Tibial nerve (tissue), 4 donors: Measurements from ENCODE around the gene TMEM245. TPM values are rescaled to one million over a fixed set of nuclear protein-coding genes. Genes with fewer than 3 reads are reported as not detected.
"Not testable (repeated sequence)": the region's sequence is repeated elsewhere in the genome, so short reads cannot be mapped to it uniquely, and the experiment has no call there.

Experiments
- DNase-seq, 2 donors: peaks; one replicate each; pipeline ENCODE4 v3.0.0-alpha.2; 2019; ENCODE audit warnings: low spot score in 2 of 2
- H3K27ac ChIP-seq, 4 donors: fragments of 200-600 bp; sonication (generic) in 3 of 4; one replicate each; pipeline ENCODE4 v1.5.1; 2017 to 2019; ENCODE audit warnings: mild to moderate bottlenecking in 1 of 4
- H3K27me3 ChIP-seq, 2 donors: fragments of 200-600 bp; sonication (generic) in 1 of 2; one replicate each; pipeline versions ENCODE4 v1.5.1 to v1.6.0; 2017 to 2019
- H3K36me3 ChIP-seq, 3 donors: fragments of 200-600 bp; sonication (generic); one replicate each; pipeline ENCODE4 v1.5.1; 2018 to 2019
- H3K4me1 ChIP-seq, 4 donors: fragments of 200-600 bp; sonication (generic) in 3 of 4; one replicate each; pipeline ENCODE4 v1.5.1; 2017 to 2019
- H3K4me3 ChIP-seq, 4 donors: fragments of 200-600 bp; sonication (generic) in 3 of 4; one replicate each; pipeline ENCODE4 v1.5.1; 2017 to 2019; ENCODE audit warnings: mild to moderate bottlenecking in 1 of 4, moderate library complexity in 1 of 4
- H3K9me3 ChIP-seq, 4 donors: fragments of 200-600 bp; sonication (generic) in 3 of 4; one replicate each; pipeline ENCODE4 v1.5.1; 2017 to 2019
- EP300 ChIP-seq, 2 donors: sonication (generic); formaldehyde crosslinking; IDR thresholded peaks; one replicate each; pipeline ENCODE4 v1.6.1; 2017; ENCODE audit warnings: antibody characterized with exemption in 2 of 2, mild to moderate bottlenecking in 1 of 2
- POLR2A ChIP-seq, 2 donors: fragments of 450-650 bp; IDR thresholded peaks; one replicate each; pipeline ENCODE4 v1.6.1; 2017; ENCODE audit warnings: antibody characterized with exemption in 2 of 2, mild to moderate bottlenecking in 2 of 2, moderate library complexity in 2 of 2
- WGBS, 2 donors: methylation state at CpG; one replicate each; pipeline ENCODE4 v1.1.5; 2018; 5-methylcytosine and 5-hydroxymethylcytosine counted together
- total RNA-seq, 4 donors: library from RNA; depleted of rRNA; stranded (reverse); fragments of >200 nt; gene quantifications; one replicate each; pipeline ENCODE4 v1.1.0, GENCODE V29; 2016
- TF ChIP-seq, protein P1 (sequence below), 5 experiments: fragments of 200-600 bp in 3 of 5; fragments of 450-650 bp in 2 of 5; sonication (generic) in 3 of 5; IDR thresholded peaks; one replicate each; pipeline ENCODE4 v1.5.1; 2016 to 2019; ENCODE audit warnings: antibody characterized with exemption in 5 of 5, mild to moderate bottlenecking in 3 of 5, moderate library complexity in 2 of 5

TMEM245 gene
- total RNA-seq, 4 donors from 2014 or later, result 51.6 to 100 (median 89.5) TPM

DNA sequence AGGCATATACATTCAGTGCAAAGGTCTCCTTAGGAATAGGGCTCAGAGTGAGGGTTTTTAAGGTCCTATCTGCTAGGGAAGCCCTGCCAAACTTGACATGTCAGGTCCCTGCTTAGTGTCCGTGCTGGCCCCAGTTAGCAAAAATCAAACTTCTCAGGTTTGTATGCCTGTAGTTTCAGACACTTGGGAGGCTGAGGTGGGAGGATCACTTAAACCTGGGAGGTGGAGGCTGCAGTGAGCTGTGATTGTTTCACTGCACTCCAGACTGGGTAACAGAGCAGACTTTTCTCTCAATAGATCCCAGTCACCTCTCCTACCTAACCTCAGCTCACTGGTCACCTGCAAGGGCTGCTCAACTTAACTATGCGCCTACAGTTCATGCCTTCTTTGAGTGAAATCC, 18.7 kb upstream of the TMEM245 start:
- H3K27ac ChIP-seq, result no peak overlapping the region
- H3K4me1 ChIP-seq, result no peaks in the 10 kb centered on the region
- WGBS, 2 donors, result 92 to 98% methylated on average over 2 of the region's 2 CpGs
- no peaks in the 10 kb centered on the region for H3K27me3 ChIP-seq
- H3K9me3 ChIP-seq, result no peaks in the 10 kb centered on the region
- DNase-seq, result no peak
- no peak overlapping the region for H3K4me3 ChIP-seq
- TF ChIP-seq, protein P1, sequence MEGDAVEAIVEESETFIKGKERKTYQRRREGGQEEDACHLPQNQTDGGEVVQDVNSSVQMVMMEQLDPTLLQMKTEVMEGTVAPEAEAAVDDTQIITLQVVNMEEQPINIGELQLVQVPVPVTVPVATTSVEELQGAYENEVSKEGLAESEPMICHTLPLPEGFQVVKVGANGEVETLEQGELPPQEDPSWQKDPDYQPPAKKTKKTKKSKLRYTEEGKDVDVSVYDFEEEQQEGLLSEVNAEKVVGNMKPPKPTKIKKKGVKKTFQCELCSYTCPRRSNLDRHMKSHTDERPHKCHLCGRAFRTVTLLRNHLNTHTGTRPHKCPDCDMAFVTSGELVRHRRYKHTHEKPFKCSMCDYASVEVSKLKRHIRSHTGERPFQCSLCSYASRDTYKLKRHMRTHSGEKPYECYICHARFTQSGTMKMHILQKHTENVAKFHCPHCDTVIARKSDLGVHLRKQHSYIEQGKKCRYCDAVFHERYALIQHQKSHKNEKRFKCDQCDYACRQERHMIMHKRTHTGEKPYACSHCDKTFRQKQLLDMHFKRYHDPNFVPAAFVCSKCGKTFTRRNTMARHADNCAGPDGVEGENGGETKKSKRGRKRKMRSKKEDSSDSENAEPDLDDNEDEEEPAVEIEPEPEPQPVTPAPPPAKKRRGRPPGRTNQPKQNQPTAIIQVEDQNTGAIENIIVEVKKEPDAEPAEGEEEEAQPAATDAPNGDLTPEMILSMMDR (IDR thresholded peaks at IDR 0.05), result no peak
- no peak for TF ChIP-seq POLR2A (IDR thresholded peaks at IDR 0.05)
- TF ChIP-seq EP300 (IDR thresholded peaks at IDR 0.05), result no peak
- no peaks in the 10 kb centered on the region for H3K36me3 ChIP-seq

- peaks cover 0 to 8% (median 0%) of the 10 kb centered on the region in 4 donors for H3K4me1 ChIP-seq
- no peaks in the 10 kb centered on the region for H3K9me3 ChIP-seq
- no peaks in the 10 kb centered on the region for H3K27me3 ChIP-seq
- 83 to 92% methylated on average over 1 of the region's 1 CpG for WGBS, 2 donors
- no peak overlapping the region for H3K4me3 ChIP-seq
- no peak for DNase-seq
- TF ChIP-seq, protein P1 (IDR thresholded peaks at IDR 0.05), result no peak
- TF ChIP-seq POLR2A (IDR thresholded peaks at IDR 0.05) (no peak), EP300 (IDR thresholded peaks at IDR 0.05) (no peak)
- no peak overlapping the region for H3K27ac ChIP-seq
- no peaks in the 10 kb centered on the region for H3K36me3 ChIP-seq
Observed at GRCh38 chr9:109134167-109134578, 14.4 kb upstream of the TMEM245 start.

DNA sequence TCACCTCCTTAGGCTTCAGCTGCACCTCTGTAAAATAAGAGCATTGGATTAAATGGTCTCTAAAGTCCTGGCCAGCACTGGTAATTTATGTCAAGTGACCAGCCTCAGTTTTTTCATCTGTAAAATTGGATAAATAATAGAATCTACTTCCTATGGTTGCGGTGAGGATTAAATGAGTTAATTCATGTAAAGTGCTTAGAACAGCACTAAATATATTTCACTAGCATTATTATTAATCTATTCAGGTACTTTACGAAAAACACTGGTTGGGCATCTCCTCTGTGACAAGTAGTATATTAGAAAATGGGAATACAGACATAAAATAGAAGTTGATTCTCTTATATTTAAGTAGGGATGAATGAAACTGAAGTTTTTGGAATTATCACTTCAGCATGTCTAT, 13.8 kb upstream of the TMEM245 start:
- Histone ChIP-seq H3K9me3 (no peaks in the 10 kb centered on the region), H3K27ac (no peak overlapping the region), H3K27me3 (no peaks in the 10 kb centered on the region), H3K4me1 (peaks cover 0 to 8% (median 0%) of the 10 kb centered on the region in 4 donors), H3K4me3 (no peak overlapping the region), H3K36me3 (no peaks in the 10 kb centered on the region)
- WGBS, 2 donors, result 90 to 95% methylated on average over 2 of the region's 2 CpGs
- no peak for TF ChIP-seq EP300 (IDR thresholded peaks at IDR 0.05)
- TF ChIP-seq POLR2A (IDR thresholded peaks at IDR 0.05), result no peak
- TF ChIP-seq, protein P1 (IDR thresholded peaks at IDR 0.05), result no peak
- no peak for DNase-seq

- no peak overlapping the region for H3K4me3 ChIP-seq
- H3K9me3 ChIP-seq, result no peaks in the 10 kb centered on the region
- no peak overlapping the region for H3K27ac ChIP-seq
- WGBS, 2 donors, result 29 to 38% methylated on average over 2 of the region's 2 CpGs
- no peak for DNase-seq
- H3K36me3 ChIP-seq, result no peaks in the 10 kb centered on the region
- no peaks in the 10 kb centered on the region for H3K27me3 ChIP-seq
- TF ChIP-seq POLR2A (IDR thresholded peaks at IDR 0.05) (no peak), EP300 (IDR thresholded peaks at IDR 0.05) (no peak)
- TF ChIP-seq, protein P1 (IDR thresholded peaks at IDR 0.05), result no peak
- H3K4me1 ChIP-seq, result peaks cover 0 to 8% (median 0%) of the 10 kb centered on the region in 4 donors
Observed at GRCh38 chr9:109132567-109133021, 12.8 kb upstream of the TMEM245 start.

DNA sequence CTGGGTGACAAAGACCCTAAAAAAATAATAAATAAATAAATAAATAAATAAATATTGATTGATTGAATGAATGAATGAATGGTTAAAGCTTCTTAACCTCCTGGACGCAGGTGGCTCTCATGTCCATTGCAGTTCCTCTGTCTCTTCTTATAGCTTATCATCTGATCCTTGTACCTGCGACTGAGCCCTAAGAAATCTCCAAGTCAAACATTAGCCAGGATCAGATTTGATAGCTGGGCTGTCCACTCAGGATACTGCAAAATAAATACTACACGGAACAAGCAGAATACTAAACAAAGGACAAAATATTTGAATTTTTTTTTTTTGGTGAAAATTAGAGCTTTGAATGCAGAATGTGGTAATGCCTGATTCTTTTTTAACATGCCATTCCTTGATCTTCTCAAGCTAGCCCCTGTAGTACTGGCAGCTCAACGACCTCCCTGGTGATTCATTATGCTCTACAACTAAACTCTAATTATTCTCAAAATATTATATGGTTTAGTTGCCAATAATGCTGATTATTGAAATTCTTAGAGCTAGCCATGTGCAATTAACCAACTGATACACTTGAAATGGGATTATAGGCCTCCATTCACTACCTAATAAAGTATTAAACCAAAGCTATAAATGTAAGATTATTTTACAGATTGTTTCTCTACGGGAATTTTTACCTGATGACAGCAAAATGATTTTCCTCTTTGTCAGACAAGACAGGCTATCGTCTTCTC, 9.9 kb upstream of the TMEM245 start:
- no peak for TF ChIP-seq EP300 (IDR thresholded peaks at IDR 0.05)
- H3K27me3 ChIP-seq, result no peaks in the 10 kb centered on the region
- 77 to 87% methylated on average over 6 of the region's 6 CpGs for WGBS, 2 donors
- DNase-seq, result no peak
- H3K4me3 ChIP-seq, result no peak overlapping the region
- H3K36me3 ChIP-seq, result no peaks in the 10 kb centered on the region
- peaks cover 0 to 8% (median 0%) of the 10 kb centered on the region in 4 donors for H3K4me1 ChIP-seq
- H3K9me3 ChIP-seq, result no peaks in the 10 kb centered on the region
- no peak overlapping the region for H3K27ac ChIP-seq

DNA sequence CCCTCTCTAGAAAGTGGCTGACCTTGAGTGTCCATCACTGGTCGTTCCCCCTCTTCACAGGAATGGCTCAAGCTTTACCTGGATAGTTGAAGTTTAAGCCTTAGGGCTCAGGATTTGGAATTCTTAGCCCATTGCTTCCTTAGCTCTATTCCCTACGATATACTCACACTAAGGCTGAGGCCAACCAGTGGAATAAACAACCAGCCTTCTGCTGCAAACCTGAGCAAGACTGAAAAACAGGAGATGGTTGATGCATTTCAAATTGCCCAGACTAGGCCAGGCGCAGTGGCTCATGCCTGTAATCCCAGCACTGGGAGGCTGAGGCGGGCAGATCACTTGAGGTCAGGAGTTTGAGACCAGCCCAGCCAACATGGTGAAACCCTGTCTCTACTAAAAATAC, 6.9 kb upstream of the TMEM245 start:
- H3K27ac ChIP-seq, H3K9me3 ChIP-seq, H3K36me3 ChIP-seq, H3K4me3 ChIP-seq, H3K4me1 ChIP-seq, H3K27me3 ChIP-seq, DNase-seq: not testable (repeated sequence)
- 76 to 81% methylated on average over 4 of the region's 4 CpGs for WGBS, 2 donors
